KMS-11 (cell line): ENCODE measurements around the gene TPH1.

Experiments used
- H2AFZ ChIP-seq: fragments of 200-600 bp; sonication (generic); 2 replicates; pipeline ENCODE4 v1.6.1; 2016; ENCODE audit warnings: antibody characterized with exemption, mixed run types, low read depth
- H3K27ac ChIP-seq: fragments of 200-600 bp; sonication (generic); 2 replicates; pipeline ENCODE4 v1.6.1; 2016; ENCODE audit warnings: mild to moderate bottlenecking, mixed run types
- H3K27me3 ChIP-seq: fragments of 200-600 bp; sonication (generic); 2 replicates; pipeline ENCODE4 v1.6.1; 2017; ENCODE audit warnings: mild to moderate bottlenecking, low read depth, mixed run types, moderate library complexity; ENCODE audit not compliant: insufficient read depth
- H3K36me3 ChIP-seq: fragments of 200-600 bp; sonication (generic); 2 replicates; pipeline ENCODE4 v1.6.1; 2017; ENCODE audit warnings: mild to moderate bottlenecking, mixed run types; ENCODE audit not compliant: insufficient read depth
- H3K4me1 ChIP-seq: fragments of 200-600 bp; sonication (generic); 2 replicates; pipeline ENCODE4 v1.6.1; 2016; ENCODE audit warnings: mild to moderate bottlenecking, low read depth, mixed run types; ENCODE audit not compliant: poor library complexity, severe bottlenecking
- H3K4me2 ChIP-seq: fragments of 200-600 bp; sonication (generic); 2 replicates; pipeline ENCODE4 v1.7.0; 2016; ENCODE audit warnings: mild to moderate bottlenecking, mixed run types
- H3K4me3 ChIP-seq: fragments of 200-600 bp; sonication (generic); IDR thresholded peaks from 2 replicates; pipeline ENCODE4 v1.6.1; 2017; ENCODE audit warnings: low read depth, low read length, mixed read lengths; ENCODE audit not compliant: insufficient read depth
- H3K79me2 ChIP-seq: fragments of 200-600 bp; sonication (generic); 2 replicates; pipeline ENCODE4 v1.6.1; 2016; ENCODE audit warnings: low read depth, mixed run types; ENCODE audit not compliant: insufficient read depth
- H3K9ac ChIP-seq: fragments of 200-600 bp; sonication (generic); 2 replicates; pipeline ENCODE4 v1.6.1; 2016; ENCODE audit warnings: mild to moderate bottlenecking, mixed run types
- H4K20me1 ChIP-seq: fragments of 200-600 bp; sonication (generic); 2 replicates; pipeline ENCODE4 v1.6.1; 2016; ENCODE audit warnings: mild to moderate bottlenecking, mixed run types; ENCODE audit not compliant: insufficient read depth
- TF ChIP-seq, protein P1 (sequence below): fragments of 200-600 bp; sonication (generic); conservative IDR thresholded peaks from 2 replicates; pipeline ENCODE4 v1.6.1; 2017; ENCODE audit warnings: low read depth, mild to moderate bottlenecking, antibody characterized with exemption, low read length, moderate library complexity, mixed read lengths

TPH1 gene

DNA sequence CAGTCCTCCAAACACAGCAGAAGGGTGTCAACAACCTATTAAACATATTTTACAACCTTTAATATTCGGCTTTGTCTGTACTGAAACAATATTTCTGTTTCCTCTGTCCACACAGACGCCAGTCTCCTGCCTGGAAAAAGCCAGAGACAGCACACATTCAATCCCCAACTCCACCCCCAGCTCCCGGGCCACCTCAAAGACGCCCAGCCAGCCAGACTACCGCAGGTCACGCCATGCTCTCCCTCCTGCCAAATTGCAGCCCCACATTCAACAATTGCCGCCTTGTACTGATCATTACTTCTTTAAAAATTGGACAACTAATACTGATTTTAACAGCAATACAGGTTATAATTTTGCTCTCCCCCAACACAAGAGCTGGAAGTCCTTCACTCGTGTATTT lies 34.4 kb downstream of the TPH1 start:
- no peaks in the 10 kb centered on the region for H3K27me3 ChIP-seq
- H3K27ac ChIP-seq, result no peak overlapping the region
- H3K4me1 ChIP-seq, result peaks cover 14% of the 10 kb centered on the region
- H3K9ac ChIP-seq, result no peak overlapping the region
- H3K4me3 ChIP-seq, result no peak overlapping the region
- no peaks in the 10 kb centered on the region for H3K36me3 ChIP-seq
- H3K79me2 ChIP-seq, result no peaks in the 10 kb centered on the region
- no peaks in the 10 kb centered on the region for H4K20me1 ChIP-seq
- peak overlapping the region; percentile 87; the same call in 1 of the 2 replicates for H3K4me2 ChIP-seq
- TF ChIP-seq, protein P1, sequence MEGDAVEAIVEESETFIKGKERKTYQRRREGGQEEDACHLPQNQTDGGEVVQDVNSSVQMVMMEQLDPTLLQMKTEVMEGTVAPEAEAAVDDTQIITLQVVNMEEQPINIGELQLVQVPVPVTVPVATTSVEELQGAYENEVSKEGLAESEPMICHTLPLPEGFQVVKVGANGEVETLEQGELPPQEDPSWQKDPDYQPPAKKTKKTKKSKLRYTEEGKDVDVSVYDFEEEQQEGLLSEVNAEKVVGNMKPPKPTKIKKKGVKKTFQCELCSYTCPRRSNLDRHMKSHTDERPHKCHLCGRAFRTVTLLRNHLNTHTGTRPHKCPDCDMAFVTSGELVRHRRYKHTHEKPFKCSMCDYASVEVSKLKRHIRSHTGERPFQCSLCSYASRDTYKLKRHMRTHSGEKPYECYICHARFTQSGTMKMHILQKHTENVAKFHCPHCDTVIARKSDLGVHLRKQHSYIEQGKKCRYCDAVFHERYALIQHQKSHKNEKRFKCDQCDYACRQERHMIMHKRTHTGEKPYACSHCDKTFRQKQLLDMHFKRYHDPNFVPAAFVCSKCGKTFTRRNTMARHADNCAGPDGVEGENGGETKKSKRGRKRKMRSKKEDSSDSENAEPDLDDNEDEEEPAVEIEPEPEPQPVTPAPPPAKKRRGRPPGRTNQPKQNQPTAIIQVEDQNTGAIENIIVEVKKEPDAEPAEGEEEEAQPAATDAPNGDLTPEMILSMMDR, result no peak
- H2AFZ ChIP-seq, result no peak overlapping the region; the same call in 1 of the 2 replicates

DNA sequence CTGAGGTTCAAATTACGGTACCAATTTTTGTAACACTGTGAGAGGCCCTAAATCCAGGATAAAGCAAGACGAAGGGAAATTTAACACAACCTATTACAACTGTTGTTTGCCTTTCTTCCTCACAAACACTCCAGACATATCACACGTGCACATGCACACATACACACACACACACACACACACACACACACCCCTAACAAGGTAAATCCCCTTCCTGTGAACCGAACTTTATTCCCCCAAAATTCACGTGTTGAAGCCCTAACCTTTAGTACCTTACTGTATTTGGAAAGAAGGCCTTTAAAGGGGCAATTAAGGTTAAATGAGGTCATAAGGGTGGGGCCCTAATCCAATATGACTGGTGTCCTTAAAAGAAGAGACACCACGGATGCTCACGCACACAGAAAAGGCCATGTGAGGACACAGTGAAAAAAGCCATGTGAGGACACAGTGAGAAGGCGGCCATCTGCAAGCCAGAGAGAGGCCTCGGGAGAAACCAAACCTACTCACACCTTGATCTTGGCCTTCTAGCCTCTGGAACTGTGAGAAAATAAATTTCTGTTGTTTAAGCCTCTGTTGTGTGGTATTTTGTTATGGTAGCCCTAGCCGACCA lies 35.0 kb downstream of the TPH1 start:
- Histone ChIP-seq H3K4me2 (no peak overlapping the region), H3K9ac (no peak overlapping the region)

DNA sequence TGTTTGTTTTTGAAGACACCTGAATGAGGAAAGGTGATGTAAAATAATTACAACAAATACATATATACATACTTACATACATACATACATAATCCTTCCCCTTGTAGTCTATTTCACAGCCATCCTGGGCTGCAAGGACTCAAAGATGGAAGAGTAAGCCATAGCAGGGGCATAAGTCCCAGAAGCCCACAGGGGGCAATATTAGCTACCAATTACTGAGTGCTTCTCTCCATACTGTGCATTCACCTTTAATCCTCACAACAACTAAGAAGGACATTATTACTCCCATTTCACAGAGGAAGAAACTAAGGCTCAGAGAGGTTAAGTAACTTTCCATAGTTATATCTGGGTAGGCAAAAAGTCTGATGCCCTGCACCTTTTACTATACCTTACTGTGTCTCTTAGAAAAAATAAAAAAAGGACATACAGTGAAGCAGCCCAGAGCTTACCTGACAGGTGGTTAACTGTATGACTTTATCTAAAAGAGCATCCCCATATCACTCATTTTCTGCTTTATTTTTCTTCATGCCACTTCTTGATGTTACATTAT lies 35.9 kb downstream of the TPH1 start:
- H3K79me2 ChIP-seq, result no peaks in the 10 kb centered on the region
- H3K4me3 ChIP-seq, result no peak overlapping the region
- TF ChIP-seq, protein P1, result no peak
- no peak overlapping the region for H3K27ac ChIP-seq
- H3K9ac ChIP-seq, result no peak overlapping the region
- peaks cover 14% of the 10 kb centered on the region for H3K4me1 ChIP-seq
- H3K4me2 ChIP-seq, result no peak overlapping the region
- H3K27me3 ChIP-seq, result no peaks in the 10 kb centered on the region
- H4K20me1 ChIP-seq, result no peaks in the 10 kb centered on the region
- H2AFZ ChIP-seq, result no peak overlapping the region
- no peaks in the 10 kb centered on the region for H3K36me3 ChIP-seq

More for the DNA sequence above, 35.0 kb downstream of the TPH1 start:
- Histone ChIP-seq H3K27ac (no peak overlapping the region), H3K4me3 (no peak overlapping the region), H3K4me1 (peaks cover 14% of the 10 kb centered on the region), H4K20me1 (no peaks in the 10 kb centered on the region), H2AFZ (no peak overlapping the region), H3K36me3 (no peaks in the 10 kb centered on the region), H3K27me3 (no peaks in the 10 kb centered on the region), H3K79me2 (no peaks in the 10 kb centered on the region)
- TF ChIP-seq, protein P1, result no peak

DNA sequence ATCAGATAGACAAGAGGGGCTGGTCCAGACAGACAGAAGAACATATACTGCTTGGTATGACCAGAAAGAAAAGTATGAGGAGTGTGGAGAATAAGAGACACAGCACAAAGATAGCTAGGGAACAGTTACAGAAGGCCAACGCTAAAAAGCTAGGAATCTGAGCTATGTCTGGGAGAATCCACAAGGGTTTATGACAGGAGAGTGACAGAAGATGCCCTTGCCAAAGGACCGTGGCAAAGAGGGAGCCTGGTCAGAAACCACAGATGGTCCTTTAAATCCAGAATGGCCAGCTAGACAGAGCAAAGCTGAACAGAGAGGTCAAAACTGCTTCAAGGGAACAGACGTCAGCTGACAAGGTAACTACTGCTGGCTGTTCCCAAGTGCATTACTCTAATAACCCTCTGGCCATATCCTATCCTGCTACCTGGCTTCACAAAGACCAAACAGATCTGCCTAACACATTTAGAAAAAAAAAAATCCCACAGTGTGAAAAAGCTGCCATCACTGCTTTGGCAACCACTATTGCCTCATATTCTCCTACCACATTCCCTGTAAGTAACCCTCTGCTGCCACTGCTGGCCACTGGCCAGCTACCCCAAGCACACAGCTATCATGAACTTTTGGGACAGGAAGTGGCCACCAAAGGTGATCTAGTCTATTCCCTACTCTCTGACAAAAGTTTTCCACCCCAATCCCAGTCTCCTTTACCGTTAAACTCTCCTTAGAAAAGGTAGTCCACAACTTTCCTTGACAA lies 40.5 kb downstream of the TPH1 start:
- H3K27me3 ChIP-seq, result no peaks in the 10 kb centered on the region
- no peak overlapping the region for H3K27ac ChIP-seq
- TF ChIP-seq, protein P1, result no peak
- no peak overlapping the region for H3K4me3 ChIP-seq
- no peaks in the 10 kb centered on the region for H4K20me1 ChIP-seq
- H3K9ac ChIP-seq, result no peak overlapping the region
- no peaks in the 10 kb centered on the region for H3K4me1 ChIP-seq
- H3K4me2 ChIP-seq, result no peak overlapping the region
- H2AFZ ChIP-seq, result no peak overlapping the region
- H3K36me3 ChIP-seq, result no peaks in the 10 kb centered on the region
- H3K79me2 ChIP-seq, result no peaks in the 10 kb centered on the region
